ENCODE data around the gene HOXB9.

HOXB9 gene

DNA sequence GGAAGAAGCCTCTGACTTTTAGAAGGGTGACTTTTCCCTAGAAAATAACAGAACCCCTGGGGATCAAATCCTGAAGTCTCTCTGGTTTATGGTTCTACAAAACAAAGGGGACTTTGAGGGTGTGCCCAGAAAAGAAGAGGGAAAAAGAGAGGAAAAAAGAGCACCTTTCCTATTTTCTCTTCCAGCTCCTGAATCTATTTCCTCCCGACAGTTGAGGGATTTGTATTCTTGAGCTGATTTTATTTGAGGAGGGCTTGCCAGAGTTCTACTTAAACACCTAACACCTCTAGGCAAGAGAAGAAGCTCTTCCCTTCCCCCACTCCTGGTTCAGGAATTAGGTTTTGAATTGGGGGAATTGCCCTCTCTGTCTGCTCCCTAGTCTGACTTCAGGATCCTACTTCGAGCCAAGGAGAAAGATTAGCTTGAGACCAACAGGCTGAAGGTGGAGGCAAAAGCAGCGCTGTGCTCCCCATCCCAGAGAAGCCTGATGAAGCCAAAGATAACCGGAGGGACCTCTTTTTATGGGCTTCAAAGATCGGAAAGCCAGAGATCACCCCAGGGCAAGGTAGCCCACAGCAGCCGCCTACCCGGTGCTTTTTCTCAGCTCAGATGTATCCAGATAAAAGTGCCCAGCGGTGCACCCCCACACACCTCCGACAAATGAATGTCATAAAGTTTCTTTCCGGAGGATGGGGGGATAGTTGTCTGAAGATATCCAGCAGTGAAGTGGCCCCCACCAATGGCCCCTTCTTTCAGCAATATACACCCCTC lies 36.9 kb downstream of the HOXB9 start:
- no peak for TF ChIP-seq POLR2A (IDR thresholded peaks at IDR 0.05; ENCODE audit: low read depth, low read length)
- no peak for DNase-seq (ENCODE audit: insufficient read length, low spot score)
- no peak for FAIRE-seq

DNA sequence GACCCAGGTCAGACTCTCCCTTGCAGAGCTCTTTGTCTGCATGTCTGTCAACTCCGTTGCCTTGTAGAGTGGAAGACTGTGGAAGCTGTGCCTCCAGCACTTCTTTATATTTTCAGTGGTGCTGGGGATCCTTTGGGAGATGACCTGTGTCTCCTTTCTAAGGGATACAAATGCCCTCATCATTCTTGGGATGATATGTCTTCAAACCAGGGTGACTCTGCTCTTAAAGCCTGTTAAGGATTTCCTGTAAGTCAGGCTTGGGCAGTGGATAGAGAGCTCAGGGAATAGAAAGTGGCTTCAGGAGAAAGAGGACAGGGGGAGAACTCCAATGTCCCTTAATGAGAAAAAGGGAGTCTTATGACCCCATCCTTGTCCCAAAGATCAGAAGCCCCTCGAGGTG lies 37.6 kb downstream of the HOXB9 start:
- no peak for TF ChIP-seq POLR2A (IDR thresholded peaks at IDR 0.05; ENCODE audit: low read depth, low read length)
- no peak for DNase-seq (ENCODE audit: insufficient read length, low spot score)
- no peak for FAIRE-seq

DNA sequence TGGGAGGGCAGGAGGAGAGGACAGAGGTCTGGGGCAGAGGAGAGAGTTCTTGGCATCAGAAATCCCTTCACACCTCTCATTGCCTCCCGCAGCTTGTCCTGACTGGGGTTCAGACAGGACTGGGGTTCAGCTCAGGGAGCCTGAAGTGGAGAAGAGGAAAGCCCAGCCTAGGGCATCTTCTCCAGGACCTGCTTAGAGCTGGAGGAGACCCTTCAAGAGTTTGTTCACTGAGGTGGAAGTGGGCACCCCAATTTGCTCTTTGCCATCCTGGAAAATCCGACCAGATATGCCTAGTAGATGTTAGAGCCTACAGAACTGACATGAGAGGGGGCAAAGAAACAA lies 38.1 kb downstream of the HOXB9 start:
- no peak for DNase-seq (ENCODE audit: insufficient read length, low spot score)
- no peak for FAIRE-seq
- no peak for TF ChIP-seq POLR2A (IDR thresholded peaks at IDR 0.05; ENCODE audit: low read depth, low read length)

DNA sequence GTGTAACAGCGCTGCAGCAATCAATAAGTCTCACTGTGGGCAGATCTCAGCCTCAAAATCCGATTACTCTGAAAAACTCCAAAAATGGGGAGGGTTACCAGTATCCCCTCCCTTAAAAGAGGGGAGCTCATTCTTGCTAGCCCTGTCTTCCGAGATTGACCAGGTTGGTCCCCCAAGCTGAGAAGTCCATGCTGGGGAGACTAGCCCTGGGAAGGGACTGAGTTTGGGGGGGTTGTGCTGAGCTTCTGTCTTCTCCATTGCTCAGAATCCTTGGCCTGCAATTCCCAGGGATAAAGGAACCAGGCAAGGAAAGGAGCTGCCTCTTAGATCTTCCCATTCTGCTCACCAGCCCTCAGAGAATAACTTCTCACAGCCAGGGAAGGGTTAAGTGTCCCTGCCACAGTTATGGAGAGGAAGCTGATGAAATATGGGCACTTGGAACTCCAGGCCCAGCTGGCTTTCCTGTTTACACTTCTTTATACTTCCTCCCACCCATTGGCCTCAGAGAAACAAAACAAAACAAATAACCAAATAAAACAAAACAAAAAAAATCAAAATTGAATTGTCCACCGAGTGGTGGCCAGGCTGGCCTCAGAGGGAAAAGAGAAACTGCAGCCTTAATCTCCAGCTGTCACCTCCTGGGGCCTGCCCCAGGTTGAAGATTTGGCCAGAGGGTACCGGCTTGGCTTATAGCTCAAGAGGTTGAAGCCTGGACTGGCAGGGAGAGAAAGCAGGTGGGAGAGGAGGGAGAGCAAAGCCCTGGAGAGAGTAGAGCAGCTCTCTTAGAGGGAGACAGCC lies 38.7 kb downstream of the HOXB9 start:
- no peak for TF ChIP-seq POLR2A (IDR thresholded peaks at IDR 0.05; ENCODE audit: low read depth, low read length)
- FAIRE-seq (no peak), DNase-seq (ENCODE audit: insufficient read length, low spot score) (no peak)

DNA sequence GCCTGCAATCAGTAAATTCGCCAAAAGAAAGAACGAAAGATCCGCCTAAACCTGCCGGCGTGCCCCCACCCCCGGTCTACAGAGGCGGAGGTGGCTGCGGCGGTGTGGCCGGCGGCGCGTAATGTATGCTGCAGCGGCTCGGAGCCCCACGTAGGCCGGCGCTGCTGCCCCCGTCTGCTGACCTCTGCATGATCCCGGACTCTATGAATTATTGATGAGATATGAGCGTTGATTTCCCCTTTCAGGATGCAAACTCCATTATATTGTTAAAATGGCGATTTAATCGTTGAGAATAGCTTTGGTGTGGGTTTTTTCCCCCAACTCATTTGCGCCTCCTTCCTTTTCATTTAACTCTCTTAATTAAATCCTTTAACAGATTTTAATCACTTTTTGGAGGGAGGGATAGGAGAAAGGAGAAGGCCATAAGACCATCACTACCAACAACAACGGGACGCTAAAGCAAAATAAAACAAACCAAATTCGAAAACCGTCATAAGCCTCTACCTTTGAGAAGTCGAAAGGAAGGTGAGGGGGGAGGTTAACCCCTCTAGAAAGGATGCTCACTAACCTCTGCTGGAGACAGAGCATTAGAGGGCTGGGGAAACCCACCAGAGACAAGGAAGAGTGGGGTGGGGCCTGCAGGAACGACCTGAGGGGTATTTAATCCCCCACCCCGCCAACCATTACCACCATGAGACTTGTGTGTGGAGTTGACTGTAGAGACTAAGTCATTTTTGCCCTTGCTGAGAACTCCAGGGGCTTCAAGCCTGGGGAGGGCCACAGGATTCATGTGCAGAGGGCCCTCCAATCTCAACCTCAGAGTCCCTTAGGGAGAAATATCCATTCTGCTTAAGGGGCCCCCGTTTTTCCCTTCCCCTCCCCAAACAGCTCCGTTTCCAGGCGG lies 39.6 kb downstream of the HOXB9 start:
- no peak for FAIRE-seq
- no peak for DNase-seq (ENCODE audit: insufficient read length, low spot score)
- no peak for TF ChIP-seq POLR2A (IDR thresholded peaks at IDR 0.05; ENCODE audit: low read depth, low read length)

DNA sequence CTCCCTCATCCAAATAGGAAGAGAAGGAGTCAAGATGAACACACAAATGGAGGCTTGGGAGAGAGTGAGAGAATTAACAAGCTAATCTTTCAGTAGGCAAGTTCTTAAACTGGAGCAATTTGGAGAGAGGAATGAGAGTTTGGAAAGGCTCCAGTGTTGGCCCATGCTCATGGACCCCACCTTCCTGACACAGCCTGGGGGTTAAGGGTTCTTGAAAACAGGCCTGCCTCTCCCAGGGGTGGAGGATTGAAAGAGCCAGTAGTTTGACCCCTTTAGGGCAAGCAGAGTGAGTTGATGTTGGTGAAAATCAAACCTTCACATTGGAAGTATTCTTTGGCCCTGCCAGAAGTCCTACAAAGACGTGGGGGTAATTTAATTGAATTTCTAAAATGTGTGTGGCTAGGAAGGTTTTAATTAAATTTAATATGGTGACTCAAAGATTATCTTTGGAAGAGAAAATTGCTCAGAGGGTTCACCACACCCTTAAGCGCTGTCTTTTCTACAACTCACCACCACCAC lies 41.9 kb downstream of the HOXB9 start:
- FAIRE-seq (no peak), DNase-seq (ENCODE audit: insufficient read length, low spot score) (no peak)
- no peak for TF ChIP-seq POLR2A (IDR thresholded peaks at IDR 0.05; ENCODE audit: low read depth, low read length)

DNA sequence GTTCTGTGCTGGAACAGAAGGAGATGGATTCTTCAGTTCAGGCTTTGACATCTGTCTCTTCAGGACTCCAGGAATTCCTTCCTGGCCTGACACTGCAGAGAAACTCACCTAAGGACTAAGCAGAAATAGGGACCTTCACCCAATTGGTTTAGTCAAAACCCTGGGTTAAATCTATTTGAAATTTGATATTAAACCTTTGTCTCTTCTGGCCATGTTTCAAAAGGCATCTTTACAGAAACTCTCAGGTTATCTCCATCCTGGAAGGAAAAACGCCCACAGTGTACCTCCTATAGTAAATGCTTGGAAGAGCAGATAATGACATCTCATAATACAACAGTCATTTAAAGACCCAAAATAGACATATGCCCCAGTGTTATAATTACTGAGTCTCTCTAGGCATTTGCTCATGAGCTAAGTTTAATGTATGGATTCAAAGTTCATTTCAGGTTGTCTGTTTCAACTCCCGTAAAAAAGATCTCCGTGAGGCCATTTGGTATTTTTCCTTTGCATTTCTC lies 42.4 kb downstream of the HOXB9 start:
- FAIRE-seq: no peak
- no peak for DNase-seq (ENCODE audit: insufficient read length, low spot score)
- TF ChIP-seq POLR2A (IDR thresholded peaks at IDR 0.05; ENCODE audit: low read depth, low read length): no peak

DNA sequence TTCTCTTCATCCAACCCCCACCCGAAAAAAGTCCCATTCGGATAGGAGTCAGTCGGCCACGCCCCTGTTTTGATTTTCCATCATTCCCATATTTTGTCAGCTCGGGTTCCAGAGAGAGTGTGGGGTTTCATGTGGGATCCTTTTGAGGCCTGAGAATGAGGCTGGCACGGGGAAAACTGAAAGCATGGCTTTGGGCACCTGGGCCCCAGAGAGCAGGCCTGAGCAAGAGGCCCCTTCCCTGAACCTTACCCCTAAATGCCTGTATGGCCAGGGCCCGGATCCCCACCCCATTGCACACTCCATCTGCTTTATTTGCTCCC lies 43.4 kb downstream of the HOXB9 start:
- no peak for DNase-seq (ENCODE audit: insufficient read length, low spot score)
- no peak for FAIRE-seq
- no peak for TF ChIP-seq POLR2A (IDR thresholded peaks at IDR 0.05; ENCODE audit: low read depth, low read length)

DNA sequence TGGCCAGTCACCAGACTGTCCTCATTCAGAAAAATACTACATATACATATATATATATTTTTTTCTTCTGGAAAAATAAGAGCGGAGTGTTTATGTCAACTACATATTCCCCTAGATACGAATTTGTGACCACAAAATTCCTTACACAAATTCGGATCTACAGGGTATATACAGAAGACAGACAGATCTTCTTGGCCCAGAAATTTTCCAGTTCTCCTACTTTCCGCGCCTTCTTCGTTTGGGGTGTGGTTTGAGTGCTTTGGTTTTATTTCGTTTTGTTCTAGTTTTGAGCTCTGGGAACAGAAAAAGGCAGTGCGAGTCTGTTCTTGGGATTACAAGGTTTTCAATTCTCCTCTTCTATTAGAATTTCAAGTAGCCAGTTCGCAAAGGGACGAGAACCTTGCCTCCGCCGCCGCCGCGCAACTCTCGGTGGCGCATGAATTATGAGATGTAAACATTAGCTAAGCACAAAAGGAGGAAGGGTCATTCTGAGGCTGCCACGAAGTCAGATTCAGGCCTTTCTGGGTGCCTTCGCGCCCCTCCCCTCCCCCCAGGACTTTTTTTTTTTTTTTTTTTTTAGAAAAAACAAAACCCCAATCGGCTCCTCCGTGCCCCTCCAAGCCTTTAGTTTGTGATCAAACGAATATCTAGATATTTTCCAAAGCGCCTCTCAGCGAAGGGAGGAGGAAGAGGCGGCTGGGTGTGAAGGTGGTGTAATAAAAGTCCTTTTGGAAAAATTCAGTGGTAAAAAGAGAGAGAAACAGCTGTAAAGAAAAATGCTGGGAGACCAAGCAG lies 46.2 kb downstream of the HOXB9 start:
- DNase-seq (ENCODE audit: insufficient read length, low spot score): no peak
- no peak for FAIRE-seq
- no peak for TF ChIP-seq POLR2A (IDR thresholded peaks at IDR 0.05; ENCODE audit: low read depth, low read length)

DNA sequence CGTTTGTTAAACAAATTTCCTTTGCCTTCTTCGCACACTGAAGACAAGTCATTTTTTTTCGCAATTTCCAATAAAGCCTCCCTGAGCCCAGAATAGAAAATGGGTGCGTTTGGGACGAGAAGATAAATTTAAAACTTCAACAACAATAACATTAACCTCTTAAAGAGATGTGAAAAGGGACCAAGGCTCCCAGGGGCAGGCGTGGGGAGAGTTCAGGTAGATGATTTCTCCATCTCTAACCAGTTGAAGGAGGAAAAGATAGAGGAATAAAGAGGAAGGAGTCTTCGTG lies 46.7 kb downstream of the HOXB9 start:
- FAIRE-seq: no peak
- no peak for DNase-seq (ENCODE audit: insufficient read length, low spot score)
- TF ChIP-seq POLR2A (IDR thresholded peaks at IDR 0.05; ENCODE audit: low read depth, low read length): no peak

DNA sequence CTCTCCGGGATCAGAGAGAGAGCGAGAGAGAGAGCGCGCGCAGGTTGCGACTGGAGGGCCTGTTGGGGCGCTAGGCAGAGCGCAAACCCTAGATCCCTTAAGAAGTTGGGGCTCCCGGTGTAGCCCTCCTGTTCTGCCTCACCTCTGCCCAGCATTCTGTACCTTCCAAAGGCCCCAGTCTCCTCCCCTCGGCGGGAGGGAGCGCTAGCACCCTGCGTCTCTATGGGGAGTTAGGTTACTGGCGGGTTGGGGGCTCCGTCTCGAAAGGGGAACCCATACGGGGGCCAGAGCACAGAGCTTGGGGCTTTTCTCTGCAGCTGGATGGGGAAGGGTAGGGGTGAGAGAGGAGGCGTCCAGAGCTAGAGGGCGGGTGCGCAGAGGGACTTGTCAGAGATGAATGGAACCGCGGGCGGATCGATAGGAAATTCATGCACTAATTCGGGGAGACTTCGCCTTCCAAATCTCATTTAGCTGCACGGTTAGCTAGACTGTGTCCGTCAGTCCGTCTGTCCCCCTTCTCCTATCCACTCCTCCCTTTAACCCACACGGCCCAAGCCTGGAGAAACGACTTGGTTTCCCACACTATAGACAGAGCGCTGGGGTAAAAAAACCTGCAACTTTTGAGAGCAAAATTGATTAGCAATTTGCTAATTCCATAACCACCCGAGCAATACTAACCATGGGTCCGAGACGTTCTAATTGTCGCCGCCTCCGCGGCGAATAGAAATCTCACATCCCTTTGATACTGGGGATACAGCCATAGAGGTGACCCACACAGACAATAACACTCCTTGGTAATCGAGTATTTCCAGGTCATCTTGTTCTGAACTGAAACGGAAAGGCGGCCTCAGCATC lies 47.3 kb downstream of the HOXB9 start:
- FAIRE-seq: no peak
- DNase-seq (ENCODE audit: insufficient read length, low spot score): no peak
- no peak for TF ChIP-seq POLR2A (IDR thresholded peaks at IDR 0.05; ENCODE audit: low read depth, low read length)

DNA sequence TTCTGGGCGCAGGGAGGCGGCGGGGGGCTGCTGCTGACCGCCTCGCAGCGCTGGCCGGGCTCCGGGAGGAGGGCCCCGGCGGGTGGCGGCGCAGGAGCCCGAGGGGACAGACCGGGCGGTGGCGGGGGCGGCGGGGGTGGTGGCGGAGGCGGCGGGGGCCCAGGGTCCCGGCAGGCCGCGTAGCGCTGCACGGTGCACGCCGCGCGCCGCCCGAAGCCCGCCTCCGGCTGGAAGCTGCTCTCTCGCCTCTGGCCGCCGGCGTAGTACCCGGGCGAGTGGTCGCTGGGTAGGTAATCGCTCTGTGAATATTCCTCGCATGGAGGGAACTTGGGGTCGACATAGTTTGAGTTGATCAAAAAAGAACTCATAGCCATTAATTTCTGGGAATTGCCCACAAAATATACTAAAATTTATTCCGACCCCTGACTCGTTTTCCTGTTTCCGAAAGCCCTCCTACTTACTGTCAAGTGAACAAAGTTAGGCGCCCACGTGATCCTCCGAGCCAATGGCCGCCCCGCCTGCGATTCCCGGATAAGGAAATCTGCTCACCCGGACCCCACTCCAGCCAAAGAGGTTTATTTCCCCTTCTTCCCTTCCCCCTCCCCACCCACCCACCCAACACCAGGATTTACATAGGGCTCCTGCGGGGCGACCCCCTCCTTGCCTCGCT lies 48.1 kb downstream of the HOXB9 start, which contains the start of gene HOXB4:
Gene HOXB4 (minus strand): TSS at position 405 of the 670 bp plus-strand sequence. CDS start 31 bp downstream, at position 374.
- no peak for TF ChIP-seq POLR2A (IDR thresholded peaks at IDR 0.05; ENCODE audit: low read depth, low read length)
- DNase-seq (ENCODE audit: insufficient read length, low spot score): no peak
- FAIRE-seq: no peak

All from H54 (cell line).